Activated CD8-positive, alpha-beta memory T cell treated with anti-CD3 and anti-CD28 coated beads, Interleukin-2, amount 50 U/mL, for 1 hour (primary cell): Measurements from ENCODE around the gene PIEZO1.

ENCODE experiments used
- DNase-seq: peaks from one replicate; pipeline ENCODE4 v3.0.0-alpha.2; 2020; ENCODE audit errors: extremely low read depth

Gene PIEZO1

DNA sequence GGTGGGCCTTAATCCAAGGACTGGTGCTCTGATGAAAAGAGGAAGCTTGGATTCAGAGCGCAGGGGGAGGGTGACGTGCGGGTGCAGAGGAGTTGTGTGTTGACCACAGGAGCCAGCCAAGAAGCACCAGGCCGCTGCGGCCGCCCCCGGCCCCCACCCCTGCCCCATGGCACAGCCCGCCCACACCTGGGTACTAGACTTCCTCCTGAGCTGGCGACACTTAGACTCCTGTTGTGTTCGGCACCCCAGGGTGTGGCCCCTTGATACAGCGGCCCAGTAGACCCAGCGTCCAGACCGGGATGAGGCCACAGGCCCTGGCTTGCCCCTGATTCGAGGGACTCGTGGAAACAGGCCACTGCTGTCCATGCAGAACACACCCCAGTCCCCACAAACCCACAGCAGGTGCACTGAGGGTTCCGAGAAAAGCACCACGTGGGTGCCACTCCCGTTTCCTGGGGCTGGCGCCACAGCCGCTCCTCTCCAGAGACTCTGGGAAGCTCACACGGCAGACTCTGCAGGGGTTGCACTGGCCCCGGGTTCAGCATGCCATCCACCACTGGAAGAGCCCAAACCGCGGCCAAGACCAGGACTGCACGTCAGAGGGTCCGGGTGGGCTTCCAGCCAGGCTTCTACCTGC is 93.0 kb downstream of the PIEZO1 start:
- no peak for DNase-seq

DNA sequence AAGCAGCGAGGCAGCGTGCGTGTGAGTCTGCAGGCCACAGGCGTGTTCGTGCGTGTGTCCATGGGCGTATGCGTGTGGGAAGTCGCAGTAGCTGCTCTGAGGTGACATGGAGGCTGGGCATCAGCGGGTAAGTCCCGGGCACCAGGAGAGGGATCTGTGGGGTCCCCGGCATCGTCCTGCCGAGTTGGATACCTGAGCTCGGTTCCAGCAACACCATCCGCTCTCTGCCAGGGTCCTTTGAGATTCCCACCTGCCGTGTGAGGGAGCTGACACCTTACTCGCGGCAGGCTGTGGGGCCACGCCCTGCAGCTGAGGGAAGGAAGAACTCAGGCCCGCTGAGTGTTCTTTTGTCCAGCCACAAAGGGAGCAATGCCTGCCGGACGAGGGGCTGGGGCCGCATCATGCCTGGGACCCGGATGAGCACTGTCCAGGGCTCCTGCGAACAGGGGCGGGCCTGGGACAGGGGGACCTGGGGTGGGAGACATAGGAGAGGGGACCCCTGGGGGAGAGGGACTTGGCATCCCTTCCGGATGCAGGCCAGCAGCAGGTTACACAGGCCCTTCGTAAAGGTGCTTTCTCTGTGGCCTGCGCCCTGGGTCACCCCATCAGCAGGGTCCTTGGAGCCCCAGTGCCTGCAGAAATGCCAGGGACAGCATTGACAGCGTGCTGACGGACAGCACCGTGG is 93.7 kb downstream of the PIEZO1 start:
- DNase-seq: no peak

DNA sequence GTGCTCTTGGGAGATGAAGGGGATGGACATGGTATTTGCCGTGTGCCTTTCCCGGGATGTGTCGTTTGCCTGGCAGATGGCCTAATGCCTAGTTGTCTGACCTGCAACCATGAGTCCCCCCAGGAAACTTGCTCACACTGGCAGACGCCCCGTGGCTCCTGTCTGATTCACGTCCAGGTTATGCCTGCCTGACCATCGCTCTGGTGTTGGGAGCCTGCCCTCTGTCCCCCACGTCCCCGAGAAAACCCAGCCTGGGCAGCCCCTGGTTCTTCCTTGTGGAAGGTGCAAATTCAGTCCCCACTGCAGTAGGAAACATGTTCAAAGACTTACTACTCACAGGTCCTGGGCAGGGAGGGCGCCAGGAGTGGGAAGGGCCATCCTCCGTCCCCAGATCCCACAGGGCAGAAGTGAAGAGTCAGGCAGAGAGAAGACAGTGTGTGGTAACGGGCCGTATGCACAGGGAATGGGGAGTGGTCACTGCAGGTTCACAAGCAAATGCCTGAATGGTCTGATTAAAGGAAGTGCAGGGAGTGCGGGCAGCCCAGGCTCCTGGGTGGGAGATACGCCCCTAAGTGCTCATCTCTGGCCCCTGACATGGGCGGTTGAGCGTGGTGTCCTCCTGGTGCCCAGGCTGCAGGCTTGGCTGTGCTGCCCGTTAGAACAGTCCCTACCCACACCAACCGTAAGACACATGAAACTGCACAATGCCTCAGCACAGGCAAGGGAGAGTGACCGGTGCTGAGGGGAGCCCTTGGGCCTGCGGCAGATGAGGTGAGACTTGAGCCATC is 94.5 kb downstream of the PIEZO1 start:
- no peak for DNase-seq

DNA sequence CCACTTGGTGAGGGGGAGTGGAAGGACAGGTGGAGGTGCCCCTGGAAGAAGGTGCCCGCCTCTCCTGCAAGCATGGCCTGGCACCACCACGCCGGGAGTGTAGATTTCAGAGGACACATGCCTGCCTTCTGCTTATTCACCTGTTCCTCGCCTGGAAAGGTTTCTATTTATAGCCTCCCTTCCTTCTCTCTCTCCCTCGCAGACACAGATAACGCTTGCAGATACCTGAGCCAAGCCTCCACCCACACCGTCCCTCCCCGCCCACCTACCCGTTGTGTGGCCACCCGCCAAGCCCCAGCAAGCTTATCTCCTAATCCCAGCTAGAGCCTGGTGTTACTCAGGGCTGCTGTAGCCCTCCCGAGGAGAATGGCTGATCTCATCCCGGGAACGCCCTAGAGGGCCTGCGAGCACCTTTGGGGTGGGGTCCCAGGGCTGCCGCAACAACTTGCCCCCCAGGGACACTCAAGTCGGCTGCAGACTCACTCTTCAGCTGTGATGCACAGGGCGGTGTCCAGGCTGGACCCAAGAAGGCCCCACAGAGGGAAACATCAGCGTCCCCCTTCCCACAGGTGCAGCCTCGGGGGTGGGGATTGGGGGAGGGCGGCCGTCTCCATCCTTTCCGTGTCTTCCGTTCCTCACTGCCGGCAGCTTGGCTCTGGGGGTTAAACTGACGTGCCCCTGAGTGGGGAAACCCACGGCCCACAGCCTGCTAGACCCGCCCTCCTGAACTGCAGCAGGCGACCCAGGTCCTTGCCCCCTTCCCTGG is 96.8 kb downstream of the PIEZO1 start:
- no peak for DNase-seq

DNA sequence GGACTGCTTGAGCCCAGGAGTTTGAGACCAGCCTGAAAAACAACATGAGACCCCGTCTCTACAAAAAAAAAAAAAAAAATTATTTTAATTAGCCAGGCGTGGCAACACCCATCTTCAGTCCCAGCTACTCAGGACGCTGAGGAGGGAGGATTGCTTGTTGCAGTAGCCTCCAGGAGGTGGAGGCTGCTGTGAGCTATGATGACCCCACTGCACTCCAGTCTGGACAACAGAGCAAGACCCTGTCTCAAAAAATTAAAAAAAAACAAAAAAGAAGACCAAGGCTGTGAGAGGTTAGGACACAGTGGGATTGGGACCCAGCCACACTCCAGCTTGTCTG is 97.4 kb downstream of the PIEZO1 start:
- DNase-seq: no peak

DNA sequence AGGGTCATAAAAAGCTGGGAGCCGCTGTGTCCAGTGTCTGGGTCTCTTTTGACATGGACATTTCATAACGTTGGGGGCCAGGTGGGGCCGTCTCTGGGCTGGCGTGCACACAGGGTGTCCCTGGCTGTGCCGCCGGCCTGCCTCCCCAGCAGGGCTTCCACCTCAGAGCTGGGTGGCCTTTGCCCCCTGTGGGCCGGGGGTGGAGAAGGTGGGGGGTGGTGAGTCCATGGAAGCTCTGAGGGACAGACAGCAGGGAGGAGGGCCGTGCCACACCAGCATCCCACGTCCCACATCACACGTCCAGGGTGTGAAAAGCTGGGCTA is 97.8 kb downstream of the PIEZO1 start:
- no peak for DNase-seq

DNA sequence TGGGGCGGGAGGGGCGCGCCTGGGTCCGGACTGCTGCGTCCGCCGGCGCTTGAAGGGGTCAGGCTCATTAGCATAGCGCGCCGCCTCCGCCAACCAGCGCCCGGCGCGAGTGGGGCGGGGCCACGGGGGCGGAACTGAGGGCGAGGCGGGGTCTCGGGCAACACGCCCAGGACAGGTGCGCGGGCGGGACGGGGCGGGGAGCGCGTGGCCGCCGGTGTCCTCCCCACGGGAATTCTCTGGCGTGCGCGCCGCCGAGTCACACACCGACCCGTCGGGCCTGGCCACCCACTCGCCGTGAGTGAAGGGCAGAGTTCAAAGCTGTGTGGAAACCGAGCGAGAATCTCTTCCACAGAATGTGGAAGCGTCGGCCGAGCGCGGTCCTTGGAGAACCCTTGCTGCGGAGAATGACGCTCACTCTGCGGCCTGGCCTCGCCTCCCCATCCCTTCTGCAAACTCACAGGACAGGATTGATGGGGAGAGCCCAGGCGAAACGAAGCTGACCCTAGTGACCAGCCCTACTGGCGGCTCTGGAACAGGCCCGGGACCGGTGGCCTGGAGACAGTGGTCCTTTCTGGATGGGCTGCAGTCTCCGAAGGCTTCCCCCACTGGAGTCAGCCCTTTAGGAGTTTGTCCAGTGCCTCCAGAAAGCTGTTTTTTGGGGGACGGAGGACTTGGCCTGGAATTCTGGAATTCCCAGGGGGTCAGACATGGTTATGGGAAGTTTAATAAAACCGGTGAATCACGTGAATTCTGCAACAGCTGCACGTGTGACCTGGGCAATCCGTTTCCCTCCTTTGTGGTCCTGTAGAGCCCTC is 98.4 kb downstream of the PIEZO1 start, which contains the start of gene SNAI3:
SNAI3 (minus strand) TSS at position 69 of the 815 bp plus-strand sequence. CDS start 101 bp downstream, outside the sequence.
- DNase-seq: no peak

DNA sequence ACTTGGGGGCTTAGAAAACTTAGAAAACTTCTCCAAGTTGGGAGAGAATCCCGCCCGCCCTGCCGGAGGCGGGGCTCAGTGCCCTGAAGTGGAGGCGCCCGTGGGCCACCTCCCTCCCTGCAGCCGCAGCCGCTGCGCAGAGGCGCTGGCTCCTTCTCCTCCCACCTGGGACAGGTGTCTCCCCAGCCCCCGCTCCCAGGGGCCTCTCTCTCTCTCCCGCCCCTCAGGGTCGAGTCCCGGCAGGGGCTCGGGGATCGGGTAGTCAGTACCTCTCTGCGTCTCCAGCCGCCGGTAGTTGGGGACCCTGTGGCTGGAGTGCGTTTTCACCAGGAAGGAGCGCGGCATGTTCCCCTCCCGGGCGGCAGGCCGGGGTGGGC is 99.0 kb downstream of the PIEZO1 start:
- no peak for DNase-seq

DNA sequence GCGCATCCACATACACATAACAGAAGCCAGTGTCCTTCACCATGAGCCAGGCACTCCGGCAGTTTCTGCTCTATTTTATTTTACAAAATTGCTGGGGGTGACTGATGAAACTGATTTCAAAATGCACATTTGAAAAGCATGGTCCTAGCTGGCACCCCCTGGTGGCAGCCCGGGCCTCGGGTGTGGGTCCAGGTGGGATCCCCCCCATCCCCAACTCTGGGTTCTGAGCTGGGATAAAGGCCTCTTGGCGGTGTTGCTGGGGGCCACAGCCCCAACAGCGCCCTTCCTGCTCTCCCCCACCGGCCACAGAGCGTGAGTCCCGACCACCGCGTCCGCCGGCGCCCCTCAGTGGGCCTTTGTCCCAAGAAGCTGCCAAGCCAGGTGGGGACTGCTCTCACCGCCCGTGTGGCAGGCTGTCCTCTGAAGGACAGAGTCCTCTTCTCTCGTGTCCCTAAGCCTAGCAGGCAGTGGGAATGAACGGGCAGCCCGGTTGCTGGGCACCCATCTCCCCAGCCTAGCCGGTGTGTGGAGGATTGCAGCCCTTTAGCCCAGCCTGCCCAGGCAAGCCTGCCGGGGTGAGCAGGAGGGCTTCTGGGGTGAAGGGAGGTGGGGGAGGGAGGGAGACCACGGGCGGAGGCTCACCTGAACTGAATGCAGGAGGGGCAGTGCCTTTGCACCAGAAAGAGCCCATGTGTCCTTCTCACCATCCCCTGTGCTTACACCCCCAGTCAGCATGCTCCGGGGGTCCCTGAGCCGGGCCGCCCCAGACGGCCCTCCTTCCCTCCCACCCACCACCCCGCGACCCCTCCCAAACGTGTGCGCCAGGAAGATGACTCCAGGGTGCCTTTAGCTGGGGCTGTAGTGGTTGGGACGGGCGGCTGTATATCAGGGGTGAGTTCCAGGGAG is 99.6 kb downstream of the PIEZO1 start:
- no peak for DNase-seq

DNA sequence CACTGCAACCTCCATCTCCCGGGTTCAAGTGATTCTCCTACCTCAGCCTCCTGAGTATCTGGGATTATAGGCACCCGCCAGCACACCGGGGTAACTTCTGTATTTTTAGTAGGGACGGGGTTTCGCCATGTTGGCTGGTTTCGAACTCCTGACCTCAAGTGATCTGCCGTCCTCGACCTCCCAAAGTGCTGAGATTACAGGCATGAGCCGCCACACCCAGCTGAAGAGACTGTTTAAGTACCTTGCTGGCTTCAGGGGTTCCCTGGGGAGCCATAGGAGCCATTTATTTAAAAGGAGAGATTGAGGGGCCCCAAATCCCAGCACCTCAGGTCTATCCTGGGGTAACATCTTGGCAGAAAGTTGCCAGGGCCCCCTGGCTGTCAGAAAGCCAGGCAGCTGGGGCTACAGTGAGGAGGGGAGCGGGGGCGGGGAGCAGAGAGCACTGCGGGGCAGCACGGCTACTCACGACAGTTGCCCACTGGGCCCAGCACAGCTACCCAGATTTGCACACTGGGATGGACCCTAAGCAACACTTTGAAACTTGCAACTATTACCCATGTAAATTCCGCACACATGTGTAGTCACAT is 100.4 kb downstream of the PIEZO1 start:
- DNase-seq: no peak

DNA sequence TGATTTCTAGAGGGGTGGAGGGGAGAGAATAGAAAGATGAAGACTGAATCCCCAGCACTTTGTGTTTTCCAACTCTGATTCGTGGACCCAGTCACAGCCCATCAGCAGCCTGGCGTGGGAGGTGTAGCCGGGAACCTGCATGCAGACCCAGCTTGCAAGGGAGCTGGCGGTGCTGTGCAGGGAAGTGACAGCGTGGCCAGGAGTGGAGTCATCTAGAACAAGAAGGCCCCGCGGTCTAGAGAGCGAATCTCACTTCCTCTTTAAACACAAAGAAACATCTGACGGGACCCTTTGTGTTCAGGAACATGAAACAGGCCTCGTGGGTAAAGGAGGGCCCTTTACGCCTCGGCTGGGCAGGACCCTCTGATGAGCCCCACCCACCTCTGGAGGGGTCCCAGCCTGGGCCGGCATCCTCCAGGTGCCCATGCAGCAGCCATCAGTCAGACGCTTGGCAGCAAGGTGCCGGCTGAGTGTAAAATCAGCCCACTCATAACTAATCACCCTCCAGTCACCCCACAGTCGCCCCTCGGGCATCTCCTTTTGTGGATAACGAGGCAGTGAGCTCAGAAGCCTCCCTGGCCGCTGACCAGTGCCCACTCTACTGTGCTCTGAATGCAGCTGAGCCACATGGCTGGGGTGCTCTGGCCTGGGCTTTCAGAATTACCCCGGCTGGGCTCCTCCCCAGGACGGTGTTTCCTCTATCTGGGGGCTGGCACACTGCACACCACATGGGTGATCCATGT is 103.1 kb downstream of the PIEZO1 start:
- no peak for DNase-seq

DNA sequence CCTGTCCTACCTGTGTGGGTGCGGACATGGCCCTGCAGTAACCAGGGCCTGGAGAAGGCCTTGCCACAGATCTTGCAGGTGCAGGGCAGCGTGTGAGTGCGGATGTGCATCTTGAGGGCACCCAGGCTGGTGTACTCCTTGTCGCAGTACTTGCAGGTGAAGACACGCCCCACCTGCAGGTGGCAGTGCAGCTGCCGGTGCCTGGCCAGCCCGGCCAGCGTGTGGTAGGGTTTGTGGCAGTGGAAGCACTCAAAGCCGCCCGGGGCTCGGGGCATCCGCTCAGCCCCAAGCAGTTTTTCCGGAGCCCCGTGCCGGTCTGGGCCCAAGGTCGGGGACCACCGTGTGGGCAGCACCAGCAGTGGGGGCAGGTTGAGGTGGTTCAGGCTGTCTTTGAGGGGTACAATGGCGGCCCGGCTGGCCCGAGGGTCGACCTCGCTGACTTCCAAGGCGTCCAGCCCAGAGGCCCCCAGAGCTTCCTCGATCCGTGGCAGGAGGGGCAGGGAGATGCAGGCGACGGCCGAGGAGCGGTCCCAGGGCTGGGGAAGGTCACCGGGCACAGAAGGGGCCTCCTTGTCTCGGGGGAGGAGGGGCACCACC is 103.8 kb downstream of the PIEZO1 start:
- DNase-seq: no peak

DNA sequence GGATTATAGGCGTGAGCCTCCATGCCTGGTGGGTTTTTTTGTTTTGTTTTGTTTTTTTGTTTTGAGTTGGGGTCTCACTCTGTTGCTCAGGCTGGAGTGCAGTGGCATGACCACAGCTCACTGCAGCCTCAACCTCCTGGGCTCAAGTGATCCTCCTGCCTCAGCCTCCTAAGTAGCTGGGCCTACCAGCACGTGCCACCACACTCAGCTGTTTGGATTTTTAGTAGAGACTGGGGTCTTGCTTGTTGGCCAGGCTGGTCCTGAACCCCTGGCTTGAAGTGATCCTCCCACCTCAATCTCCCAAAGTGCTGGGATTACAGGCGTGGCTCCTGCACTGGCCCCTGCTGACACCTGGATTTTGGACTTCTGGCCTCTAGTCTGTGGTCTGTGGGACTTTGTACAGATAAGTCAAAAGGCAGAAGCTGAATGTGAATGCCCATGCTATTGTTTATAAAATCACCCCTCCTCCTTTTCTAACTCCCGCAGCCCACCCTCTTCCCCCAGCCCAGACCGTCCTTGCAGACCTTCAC is 104.4 kb downstream of the PIEZO1 start:
- no peak for DNase-seq

DNA sequence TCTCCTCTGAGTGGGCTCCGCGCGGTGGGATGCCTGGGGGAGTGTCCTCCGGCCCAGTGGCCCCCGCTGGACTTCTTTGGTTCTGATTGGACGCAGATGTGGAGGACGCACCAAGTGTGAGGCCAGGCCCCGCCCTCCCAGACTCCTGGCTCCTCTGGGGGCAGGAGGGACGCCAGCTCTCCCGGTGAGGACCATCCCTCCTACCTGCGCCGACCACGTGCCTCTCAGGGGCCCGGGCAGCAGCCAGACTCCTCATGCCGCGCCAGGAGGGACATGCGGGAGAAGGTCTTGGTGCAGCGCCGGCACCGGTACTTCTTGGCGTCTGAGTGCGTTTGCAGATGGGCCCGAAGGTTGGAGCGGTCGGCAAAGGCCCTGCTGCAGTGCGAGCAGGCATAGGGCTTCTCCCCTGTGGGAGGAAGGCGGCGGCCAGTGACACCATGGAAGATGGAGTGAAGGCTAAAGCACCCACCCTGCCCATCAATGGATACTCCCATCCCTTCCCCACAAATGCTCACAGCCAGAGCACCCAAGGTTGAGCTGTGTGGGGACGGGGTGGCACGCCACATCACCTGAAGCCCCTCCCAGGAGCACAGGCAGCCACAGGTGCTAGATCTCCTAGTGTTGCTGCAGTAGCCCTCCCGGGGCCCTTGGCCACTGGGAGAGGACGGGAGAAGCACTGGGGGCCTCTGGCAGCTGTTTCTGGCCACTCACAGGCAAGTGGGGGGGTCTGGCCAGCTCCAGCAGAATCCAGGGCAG is 106.6 kb downstream of the PIEZO1 start:
- DNase-seq: no peak

DNA sequence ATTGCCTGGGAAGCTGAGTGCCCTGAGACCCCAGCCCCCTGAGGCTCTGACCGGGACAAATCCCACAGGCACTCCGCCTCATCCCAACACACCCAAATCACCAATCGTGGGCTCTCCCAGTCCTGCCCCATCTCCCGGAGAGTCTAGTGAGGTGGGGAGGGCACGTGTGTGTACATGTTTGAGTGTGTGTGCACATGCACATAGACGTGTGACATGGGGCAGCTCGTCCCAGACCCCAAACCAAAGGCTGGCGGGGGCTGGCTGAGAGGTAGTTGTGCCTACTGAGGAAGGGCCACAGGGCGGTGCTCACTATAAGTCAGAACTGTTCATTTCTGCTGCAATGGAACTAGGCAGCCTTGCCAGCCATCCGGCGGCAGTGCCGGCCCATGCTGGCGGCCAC is 107.3 kb downstream of the PIEZO1 start:
- no peak for DNase-seq

DNA sequence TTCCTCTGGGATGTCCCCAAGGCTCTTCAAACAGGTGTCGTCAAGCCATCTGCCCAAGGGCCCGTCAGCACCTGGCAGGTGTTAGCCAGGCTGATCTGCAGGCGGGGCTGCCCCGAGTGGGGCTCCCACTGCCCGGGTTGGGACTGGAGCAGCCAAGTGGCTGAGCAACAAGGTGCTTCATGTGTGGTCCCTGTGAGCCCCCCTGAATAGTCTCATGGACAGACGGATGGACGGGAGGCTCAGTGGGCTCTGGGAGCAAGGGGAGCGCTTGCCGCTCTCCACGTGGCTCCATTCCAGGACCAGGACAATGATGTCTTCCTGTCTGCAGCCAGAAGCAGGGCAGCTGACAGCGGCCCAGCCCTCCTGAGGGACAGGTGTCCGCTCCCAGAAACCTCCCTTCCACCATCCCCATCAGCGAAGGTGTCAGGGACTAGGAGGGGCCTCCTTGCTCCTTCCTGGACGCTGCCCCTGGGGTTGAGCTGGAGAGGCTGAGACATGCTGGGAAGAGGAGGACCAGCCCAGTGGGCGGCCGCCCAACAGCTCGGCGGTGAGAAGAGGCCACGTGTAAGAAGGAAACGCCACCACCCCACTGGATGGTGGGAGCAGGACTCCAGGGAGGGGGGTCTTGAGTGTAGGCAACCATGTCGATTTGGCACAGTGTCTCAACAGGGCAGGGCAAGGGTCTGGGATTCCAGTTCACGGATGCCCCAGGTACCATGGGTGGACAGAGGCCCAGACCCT is 108.3 kb downstream of the PIEZO1 start:
- DNase-seq: no peak

DNA sequence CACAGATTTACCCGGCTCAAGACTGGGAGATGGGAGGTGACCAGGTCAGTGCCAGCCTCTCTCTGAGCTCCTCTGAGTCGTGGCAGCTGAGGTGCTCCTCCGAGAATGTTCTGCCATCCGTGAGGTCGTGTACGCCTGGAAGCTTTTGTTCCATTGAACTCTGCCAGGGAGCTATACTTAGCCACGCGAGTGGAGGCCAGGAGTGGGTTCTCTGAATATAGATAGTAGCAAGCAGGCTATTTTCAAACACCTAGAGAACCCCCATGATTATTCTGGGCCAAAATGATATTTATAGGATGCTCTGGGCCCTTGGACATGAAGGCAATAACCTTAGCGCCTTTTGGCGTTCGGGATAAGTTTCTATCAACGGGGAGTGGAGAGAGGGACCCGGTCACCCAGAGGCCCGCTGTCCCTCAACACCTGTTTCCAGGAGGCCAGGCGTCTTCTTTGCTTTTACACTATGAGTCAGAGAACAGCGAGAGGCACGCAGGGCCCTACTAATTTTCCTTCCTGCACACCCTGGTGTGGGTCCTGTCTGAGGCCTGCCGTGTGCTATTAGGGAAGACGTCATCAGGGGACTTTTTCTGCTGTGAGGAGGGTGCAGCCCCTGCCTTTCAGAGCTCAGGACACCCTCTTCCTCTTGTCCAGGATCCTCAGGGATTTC is 111.2 kb downstream of the PIEZO1 start:
- no peak for DNase-seq
